Dermis microvascular lymphatic vessel endothelial cell (primary cell): ENCODE measurements around the gene LEUTX. TPM values are rescaled to one million over a fixed set of nuclear protein-coding genes. Genes with fewer than 3 reads are reported as not detected.
A peak's percentile ranks its signal among the peaks of the same experiment; 100 is the strongest.
"Not testable (repeated sequence)": the region's sequence is repeated elsewhere in the genome, so short reads cannot be mapped to it uniquely, and the experiment has no call there.

Experiments used
- DNase-seq, 2 donors: peaks; one replicate each; pipeline versions ENCODE4 v3.0.0 to v3.0.0-alpha.2; 2010; ENCODE audit warnings: low read depth in 2 of 2
- total RNA-seq: library from RNA; depleted of rRNA; stranded (reverse); fragments of >200 nt; gene quantifications from 2 replicates; pipeline ENCODE4 v1.2.1, GENCODE V29; 2014

The LEUTX gene
- total RNA-seq, 1 donor from 2014 or later, result not detected

DNA sequence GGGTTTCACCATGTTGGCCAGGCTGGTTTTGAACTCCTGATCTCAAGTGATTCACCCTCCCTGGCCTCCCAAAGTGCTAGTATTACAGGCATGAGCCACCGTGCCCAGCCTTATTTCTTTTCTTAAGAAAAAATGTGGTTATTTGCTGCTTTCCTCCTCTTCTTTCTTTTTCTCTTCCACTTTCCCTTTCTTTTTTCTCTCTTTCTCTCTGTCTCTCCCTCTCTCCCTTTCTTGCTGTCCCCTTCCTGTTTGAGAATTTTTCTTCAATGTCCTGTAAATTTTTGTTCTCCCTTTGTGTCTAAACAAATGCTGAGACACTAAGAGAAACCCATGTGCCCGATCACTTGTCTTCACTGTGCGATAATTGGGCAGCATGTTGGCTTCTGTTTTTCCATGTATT, 2.2 kb downstream of the LEUTX start:
- DNase-seq, result no peak

- no peak for DNase-seq
These were observed 9.6 kb downstream of the LEUTX start for GRCh38 chr19:39788244-39788643.

- DNase-seq, result peak; percentile 52 to 74
These were observed 14.4 kb downstream of the LEUTX start for GRCh38 chr19:39792999-39793546.

DNA sequence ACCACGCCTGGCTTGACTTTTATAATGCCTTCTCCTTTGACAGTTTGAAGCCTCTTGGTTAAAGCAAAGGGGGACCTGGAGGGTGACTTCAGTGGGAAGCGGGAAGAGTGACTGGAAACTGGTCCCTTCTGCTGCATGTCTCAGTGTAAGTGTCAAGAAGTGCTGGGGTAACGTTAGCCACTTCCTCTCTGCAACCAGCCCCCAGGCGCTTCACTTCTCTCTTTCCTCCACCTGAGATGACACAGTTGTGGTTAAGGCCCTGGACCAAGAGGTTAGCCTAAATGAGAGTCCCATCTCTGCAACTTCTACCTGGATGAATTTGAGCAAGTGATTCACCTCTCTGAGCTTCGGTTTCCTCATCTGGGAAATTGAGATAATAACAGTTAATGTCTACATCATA, 16.3 kb downstream of the LEUTX start:
- no peak for DNase-seq

GRCh38 chr19:39796000-39796498, 17.4 kb downstream of the LEUTX start:
- no peak for DNase-seq

GRCh38 chr19:39797083-39797482, 18.4 kb downstream of the LEUTX start:
- no peak for DNase-seq

- no peak for DNase-seq
These were observed 24.3 kb downstream of the LEUTX start for GRCh38 chr19:39802958-39803357.

- peak in 1 of 2 donors; percentile 24 for DNase-seq
These were observed 26.4 kb downstream of the LEUTX start for GRCh38 chr19:39805104-39805503.

DNA sequence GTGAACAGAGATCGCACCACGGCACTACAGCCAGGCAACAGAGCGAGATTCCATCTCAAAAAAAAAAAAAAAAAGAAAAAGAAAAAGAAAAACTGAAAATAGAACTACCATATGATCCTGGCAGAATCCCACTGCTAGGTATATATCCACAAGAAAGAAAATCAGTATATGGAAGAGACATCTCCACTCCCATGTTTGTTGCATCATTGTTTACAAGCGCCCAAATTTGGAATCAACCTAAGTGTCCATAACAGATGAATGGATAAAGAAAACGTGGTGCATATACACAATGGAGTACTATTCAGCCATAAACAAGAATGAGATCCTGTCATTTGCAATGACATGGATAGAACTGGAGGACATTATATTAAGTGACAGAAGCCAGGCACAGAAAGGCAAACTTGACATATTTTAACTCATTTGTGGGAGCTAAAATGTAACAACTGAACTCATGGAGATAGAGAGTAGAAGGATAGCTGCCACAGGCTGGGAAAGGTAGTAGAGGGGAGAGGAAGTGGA, 29.3 kb downstream of the LEUTX start:
- DNase-seq, result no peak

DNA sequence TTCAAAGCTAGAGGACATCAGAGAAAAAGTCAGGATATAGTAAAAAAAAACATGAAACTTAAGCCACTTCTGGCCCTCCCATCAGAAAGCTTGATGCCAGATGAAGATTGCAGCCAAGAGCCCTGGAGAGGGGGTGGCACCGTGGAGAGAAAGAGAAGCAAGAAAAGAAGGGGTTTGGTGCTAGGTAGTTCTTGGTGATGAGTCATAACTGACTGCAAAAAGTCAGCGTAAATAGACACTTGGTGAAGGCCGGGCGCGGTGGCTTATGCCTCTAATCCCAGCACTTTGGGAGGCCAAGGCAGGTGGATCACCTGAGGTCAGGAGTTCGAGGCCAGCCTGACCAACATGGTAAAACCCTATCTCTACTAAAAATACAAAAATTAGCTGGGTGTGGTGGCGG, 30.0 kb downstream of the LEUTX start:
- DNase-seq, result not testable (repeated sequence)

GRCh38 chr19:39809368-39809767, 30.7 kb downstream of the LEUTX start:
- no peak for DNase-seq

DNA sequence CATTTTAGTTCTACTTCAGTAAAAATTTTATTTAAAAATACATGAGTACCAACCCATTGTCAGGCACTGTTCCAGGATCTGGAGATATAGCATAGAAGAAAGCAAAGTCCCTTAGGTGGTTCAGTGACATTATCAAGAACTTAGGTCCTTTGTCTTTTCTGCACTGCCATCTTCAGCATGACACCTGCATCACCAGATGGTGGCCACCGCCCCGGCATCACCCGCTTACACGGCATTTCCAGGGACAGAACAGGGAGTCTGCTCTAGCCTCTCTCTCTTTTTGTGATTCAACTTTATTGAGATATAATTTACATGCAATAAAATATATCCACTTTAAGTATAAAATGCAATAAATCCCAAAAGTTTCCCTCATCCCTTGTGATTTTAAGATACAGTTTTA, 31.8 kb downstream of the LEUTX start:
- no peak for DNase-seq

GRCh38 chr19:39811064-39811463, 32.4 kb downstream of the LEUTX start:
- DNase-seq, result no peak

GRCh38 chr19:39813264-39813993, 34.8 kb downstream of the LEUTX start:
- no peak for DNase-seq

DNA sequence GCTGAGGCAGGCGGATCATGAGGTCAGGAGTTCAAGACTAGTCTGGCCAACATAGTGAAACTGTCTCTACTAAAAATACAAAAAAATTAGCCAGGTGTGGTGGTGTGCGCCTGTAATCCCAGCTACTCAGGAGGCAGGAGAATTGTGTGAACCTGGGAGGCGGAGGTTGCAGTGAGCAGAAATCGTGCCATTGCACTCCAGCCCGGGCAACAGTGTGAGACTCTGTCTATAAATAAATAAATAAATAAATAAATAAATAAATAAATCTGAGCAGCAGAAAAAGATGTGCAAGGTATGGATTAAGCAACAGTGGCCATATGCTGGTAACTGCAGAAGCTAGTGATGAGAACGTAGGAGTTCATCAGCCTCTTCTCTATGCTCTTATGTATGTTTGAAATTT, 35.5 kb downstream of the LEUTX start:
- not testable (repeated sequence) for DNase-seq

DNA sequence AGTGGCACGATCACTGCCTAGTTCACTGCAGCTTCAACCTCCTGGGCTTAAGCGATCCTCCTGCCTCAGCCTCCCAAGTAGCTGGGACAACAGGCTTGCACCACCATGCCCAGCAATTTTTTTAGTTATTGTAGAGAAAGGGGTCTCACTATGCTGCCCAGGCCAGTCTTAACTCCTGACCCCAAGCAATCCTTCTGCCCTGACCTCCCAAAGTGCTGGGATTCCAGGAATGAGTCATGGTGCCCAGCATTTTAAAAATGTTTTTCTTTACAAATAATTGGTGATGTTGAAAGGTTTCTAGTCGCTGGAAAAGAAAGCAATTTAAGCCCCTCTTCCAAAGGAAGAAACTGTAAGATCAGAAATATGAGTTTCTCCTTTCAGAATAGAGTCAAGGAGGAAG, 35.9 kb downstream of the LEUTX start:
- no peak for DNase-seq

GRCh38 chr19:39816287-39817048, 37.8 kb downstream of the LEUTX start:
- no peak for DNase-seq

DNA sequence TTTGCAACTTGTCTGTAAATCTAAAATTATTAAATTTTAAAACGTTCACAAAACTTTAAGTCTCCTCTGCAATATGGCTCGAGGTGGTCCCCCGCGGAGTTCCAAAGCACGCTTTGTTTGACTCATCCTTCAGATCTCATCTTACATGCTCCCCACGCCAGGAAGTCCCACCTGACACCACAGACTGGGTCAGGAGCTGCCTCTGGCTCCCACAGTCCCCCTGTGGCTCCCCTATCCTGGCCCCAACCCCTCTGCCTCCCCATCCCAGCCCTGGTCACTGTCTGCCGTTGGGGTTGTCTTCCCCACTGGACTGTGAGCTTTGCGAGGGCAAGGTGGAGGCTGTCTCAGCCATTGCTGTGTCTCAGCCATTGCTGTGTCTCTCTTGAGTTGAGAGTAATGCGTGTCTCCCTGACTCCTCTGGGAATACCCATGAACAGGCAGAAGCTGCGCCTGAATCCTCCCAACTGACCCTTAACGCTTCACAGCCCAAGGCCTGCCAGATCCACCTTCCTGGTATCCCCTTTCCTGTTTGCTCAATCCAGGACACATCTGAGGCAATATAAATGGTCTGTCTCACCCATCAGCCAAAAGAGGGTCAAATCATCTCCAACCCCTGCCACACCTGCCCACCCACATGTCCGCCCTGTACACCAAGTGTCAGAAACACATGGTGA, 39.4 kb downstream of the LEUTX start:
- DNase-seq, result no peak

DNA sequence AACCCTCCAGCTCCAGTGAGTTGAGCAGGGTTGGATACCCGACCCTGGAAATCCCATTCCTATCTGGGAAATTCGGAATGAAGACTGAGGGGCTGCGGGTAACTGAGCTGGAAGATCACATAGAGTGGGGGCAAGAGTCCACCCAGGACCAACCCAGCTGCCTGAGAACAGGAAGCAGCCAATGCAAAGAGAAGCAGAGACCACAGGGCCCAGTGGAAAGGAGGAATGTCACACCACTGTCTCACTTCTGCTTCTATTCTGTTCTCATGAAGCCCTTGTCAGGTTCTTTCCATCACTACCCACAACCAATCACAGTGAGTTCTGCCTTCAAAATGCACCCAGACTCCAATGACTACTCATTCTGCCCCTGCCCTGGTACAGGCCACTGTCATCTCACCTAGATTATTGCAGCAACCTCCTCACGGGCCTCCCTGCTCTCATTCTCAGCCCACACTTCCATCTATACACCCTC, 40.0 kb downstream of the LEUTX start:
- DNase-seq, result no peak

DNA sequence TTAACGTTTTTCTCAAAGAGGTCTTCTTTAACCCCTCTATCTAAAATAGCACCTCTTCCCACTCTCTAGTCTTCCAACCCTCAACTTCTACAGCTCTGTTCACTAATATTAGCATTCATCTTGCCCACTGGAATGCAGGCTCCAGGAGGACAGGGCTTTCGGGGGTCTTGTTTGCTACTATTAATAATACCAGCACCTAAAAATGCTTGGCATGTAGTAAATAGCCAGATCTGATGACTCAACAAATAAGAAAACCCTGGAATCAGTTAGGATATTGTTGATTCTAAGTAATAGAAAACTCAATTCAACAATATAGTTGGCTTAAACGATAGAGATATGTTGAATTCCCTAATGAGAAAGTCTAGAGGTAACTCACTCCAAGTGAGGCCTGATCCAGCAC, 41.1 kb downstream of the LEUTX start:
- no peak for DNase-seq

DNA sequence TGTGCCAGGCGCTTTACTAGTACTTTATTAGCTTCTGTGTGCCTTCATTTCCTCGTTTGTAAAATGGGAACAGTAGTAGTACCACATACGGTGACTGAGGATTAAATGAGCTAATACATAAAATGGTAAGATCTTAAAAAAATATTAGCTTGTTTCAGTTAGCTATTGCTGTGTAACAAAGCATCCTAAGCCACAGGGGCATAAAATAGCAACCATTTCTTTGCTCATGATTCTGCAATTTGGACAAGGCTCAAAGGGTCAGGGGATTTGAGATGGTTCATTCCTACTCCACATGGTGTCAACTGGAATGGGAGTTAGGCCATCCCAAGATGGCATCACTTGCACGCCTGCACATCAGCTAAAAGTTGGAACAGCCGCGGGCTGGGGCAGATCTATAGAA, 42.0 kb downstream of the LEUTX start:
- no peak for DNase-seq

GRCh38 chr19:39823686-39824085, 45.0 kb downstream of the LEUTX start:
- DNase-seq, result no peak
